Measurements from ENCODE around the gene ADI1.
"Not testable (repeated sequence)": the region's sequence is repeated elsewhere in the genome, so short reads cannot be mapped to it uniquely, and the experiment has no call there.

The ADI1 gene

DNA sequence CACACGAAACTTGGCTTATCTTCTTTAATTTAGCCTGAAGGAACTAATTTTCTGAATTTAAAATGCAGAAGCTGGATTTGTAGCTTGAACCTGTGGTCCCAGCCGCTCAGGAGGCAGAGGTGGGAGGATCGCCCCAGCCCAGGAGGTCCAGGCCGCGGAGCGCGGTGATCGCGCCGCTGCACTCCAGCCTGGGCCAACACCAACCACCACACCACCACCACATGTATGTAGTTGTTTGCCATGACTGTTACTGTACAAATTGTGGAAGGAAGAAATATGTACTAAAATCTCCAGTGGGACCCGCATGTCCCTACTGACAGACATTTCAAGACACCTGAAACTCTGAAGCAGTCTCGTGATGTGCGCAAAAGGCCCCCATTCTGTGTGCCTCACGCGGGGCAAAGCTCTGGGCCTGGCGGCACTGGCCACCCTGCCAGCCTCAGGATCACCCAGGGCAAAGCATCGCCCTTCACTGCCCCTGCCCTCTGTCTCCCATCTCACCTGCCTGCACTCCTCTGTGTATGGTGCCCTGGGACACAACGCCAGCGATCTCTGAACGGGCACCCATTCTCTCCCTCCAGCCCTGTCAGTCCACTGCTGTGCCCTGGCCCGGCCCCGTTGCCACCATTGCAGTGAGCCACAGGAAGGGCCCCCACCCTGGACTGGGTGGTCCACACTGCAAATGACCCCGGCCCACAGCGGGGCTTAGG lies 10.1 kb upstream of the ADI1 start:
- DNase-seq (ENCODE audit: low read depth), result no peak

DNA sequence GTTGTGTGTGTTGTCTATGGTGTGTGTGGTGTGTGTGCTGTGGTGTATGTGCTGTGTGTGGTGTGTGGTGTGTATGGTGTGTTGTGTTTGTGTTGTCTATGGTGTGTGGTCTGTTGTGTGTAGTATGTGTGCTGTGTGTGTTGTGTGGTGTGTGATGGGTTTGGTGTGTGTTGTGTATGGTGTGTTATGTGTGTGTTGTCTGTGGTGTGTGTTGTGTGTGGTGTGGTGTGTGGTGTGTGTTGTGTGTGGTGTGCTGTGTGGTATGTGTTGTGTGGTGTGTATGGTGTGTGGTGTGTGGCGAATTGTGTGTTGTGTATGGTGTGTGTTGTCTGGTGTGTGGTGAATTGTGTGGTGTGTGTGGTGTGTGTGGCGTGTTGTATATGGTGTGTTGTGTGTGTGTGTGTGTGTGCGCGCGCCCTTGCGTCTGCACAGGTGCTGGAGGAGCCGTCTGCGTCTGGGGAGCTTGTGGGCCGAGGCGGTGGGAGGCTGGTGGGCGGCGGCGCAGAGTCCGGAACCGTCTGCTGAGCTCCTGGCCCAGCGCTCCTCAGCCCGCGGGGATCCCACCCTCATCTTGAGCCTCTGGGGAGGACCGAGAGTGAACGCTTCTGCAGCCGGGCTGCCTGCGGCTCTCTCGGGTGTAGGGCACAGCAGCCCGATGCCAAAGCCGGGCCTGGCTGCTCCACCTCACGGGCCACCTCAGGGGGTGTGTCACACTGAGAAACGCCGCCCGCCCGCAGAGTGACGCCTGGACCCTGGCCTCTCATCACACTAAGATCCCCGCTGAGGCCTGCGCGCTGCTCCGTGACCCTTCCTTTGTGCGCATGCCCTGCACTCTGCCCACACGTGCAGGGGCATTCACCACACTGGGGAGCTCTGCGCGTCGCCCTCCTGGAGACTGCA lies 8.8 kb upstream of the ADI1 start:
- DNase-seq (ENCODE audit: low read depth), result no peak

- no peak for DNase-seq (ENCODE audit: low read depth)
Observed at GRCh38 chr2:3526871-3527270, 7.5 kb upstream of the ADI1 start.

DNA sequence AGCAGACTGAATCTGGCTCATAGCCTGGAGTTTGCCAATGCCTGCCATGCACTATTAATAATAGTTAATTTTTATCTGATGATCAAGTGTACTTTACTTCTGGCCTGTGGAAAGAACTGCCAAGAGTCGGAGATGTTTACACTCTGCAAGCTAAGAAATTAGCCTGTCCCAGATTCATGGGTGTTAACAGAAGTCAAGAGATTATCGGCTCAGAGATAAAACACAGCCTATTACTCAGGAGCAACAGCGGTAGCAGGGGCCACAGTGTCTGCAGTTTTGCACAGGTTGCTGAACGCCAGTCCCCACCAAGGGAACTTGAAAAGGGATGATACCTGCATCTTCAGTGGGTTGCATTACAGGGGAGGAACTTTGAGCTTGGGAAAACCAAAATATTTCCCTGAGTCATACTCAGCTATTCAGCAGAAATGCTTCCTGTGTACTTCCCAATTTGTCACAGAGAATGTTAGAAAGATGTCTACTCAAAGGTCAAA lies 4.3 kb upstream of the ADI1 start:
- DNase-seq (ENCODE audit: low read depth), result no peak

DNA sequence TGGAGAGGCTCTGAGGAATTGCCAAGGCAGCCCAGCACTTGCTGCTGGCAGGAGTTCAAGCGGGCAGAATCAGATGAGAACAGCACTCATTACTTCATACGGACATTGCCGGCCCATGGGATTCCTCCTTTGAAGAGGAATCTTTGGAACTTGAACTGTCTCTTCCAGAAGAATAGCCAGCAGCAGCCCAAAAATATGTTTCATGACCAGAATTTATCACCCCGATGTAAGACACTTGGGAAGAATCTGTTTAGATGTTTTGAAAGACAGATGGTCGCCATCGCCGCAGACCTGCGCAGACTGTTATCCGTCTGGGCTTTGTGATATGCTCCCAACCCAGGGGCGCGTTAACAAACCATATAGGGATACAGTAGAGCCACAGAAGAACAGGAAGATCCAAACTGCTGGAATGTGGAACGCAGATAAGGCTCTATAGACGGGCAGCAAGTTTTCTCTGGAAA lies 3.7 kb upstream of the ADI1 start:
- no peak for DNase-seq (ENCODE audit: low read depth)

DNA sequence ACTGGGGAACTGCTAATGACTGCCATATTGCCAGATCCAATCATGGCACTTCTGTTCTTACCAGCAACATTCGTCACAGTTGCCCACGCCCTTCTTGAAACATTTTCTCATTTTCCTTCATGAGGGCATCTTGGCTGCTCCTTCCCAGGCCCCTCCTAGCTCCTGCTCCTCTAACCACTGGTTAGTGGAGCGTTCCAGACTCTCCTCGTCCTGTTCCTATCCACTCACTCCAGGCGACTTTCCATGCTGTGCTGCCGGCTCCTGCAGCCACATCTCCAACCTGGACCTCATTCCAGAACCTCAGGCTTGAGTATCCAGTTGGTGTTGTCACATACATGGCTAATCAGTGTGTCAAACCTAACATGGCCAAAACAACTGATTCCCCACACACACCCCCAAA lies 1.3 kb upstream of the ADI1 start:
- no peak for DNase-seq (ENCODE audit: low read depth)

- DNase-seq (ENCODE audit: low read depth), result peak; percentile 98
Observed at GRCh38 chr2:3518496-3519254, 656 bp downstream of the ADI1 start.

GRCh38 chr2:3517948-3518495 lies 1.3 kb downstream of the ADI1 start:
- no peak for DNase-seq (ENCODE audit: low read depth)

- DNase-seq (ENCODE audit: low read depth), result no peak
Observed at GRCh38 chr2:3516831-3517230, 2.5 kb downstream of the ADI1 start.

- not testable (repeated sequence) for DNase-seq (ENCODE audit: low read depth)
Observed at GRCh38 chr2:3515438-3515837, 3.9 kb downstream of the ADI1 start.

- DNase-seq (ENCODE audit: low read depth), result no peak
Observed at GRCh38 chr2:3513026-3513810, 6.1 kb downstream of the ADI1 start.

- DNase-seq (ENCODE audit: low read depth), result no peak
Observed at GRCh38 chr2:3512086-3512485, 7.2 kb downstream of the ADI1 start.

GRCh38 chr2:3505771-3506170 lies 13.6 kb downstream of the ADI1 start:
- DNase-seq (ENCODE audit: low read depth), result no peak

- no peak for DNase-seq (ENCODE audit: low read depth)
Observed at GRCh38 chr2:3504741-3505140, 14.6 kb downstream of the ADI1 start.

- no peak for DNase-seq (ENCODE audit: low read depth)
Observed at GRCh38 chr2:3503483-3503882, 15.8 kb downstream of the ADI1 start.

DNA sequence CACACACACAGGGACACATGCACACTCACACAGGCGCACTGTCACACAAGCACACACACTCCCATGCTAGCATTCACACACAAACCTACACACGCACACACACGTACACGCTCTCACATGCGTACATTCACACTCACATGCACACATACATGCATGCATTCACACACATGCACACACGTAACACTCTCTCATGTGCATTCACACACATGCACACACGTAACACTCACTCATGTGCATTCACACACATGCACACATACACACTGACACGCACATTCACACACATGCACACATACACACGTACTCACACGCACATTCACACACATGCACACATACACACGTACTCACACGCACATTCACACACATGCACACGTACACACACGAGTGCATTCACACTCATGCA lies 16.3 kb downstream of the ADI1 start:
- no peak for DNase-seq (ENCODE audit: low read depth)

GRCh38 chr2:3500326-3500899 lies 18.9 kb downstream of the ADI1 start:
- DNase-seq (ENCODE audit: low read depth), result no peak

DNA sequence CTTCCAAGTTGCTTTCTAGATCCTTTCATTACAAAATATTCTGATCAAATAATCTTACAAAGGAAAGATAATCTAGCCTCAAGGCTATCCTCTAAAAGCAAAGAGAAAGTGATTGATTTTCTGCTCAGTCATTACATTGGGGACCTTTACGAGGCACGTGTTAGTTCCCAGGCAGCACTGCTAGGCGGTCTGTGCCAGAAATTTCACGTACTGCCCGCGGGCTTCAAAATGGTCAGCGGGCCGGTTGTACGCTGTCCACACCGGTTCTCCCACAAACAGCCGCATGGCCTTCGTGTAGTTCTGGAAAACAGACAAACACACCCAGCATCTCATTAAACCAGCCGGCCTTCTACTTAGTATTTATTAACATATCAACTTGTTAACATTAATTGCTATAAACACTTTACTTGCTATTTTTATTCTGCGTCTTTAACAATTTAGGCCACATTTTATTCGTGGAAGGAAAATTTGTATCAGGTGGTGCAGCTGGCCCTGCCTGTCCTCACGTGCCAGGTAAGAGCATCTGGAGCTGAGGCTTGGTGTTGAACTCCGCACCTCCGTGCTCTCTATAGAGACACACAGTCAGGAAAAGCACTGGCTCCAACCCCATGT lies 20.4 kb downstream of the ADI1 start:
- DNase-seq (ENCODE audit: low read depth), result no peak

DNA sequence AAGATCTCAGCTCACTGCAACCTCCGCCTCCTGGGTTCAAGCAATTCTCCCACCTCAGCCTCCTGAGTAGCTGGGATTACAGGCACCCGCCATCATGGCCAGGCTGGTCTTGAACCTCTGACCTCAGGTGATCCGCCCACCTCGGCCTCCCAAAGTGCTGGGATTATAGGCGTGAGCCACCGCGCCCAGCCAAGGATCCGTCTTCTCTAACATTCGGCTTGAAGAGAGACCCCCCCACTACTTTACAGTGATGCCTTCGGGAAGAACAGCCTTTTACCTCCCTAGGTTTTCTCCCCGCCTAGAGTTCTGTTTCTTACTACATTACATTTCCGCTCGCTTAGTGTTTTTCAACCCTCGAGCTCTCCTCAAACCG lies 22.6 kb downstream of the ADI1 start:
- DNase-seq (ENCODE audit: low read depth), result not testable (repeated sequence)

DNA sequence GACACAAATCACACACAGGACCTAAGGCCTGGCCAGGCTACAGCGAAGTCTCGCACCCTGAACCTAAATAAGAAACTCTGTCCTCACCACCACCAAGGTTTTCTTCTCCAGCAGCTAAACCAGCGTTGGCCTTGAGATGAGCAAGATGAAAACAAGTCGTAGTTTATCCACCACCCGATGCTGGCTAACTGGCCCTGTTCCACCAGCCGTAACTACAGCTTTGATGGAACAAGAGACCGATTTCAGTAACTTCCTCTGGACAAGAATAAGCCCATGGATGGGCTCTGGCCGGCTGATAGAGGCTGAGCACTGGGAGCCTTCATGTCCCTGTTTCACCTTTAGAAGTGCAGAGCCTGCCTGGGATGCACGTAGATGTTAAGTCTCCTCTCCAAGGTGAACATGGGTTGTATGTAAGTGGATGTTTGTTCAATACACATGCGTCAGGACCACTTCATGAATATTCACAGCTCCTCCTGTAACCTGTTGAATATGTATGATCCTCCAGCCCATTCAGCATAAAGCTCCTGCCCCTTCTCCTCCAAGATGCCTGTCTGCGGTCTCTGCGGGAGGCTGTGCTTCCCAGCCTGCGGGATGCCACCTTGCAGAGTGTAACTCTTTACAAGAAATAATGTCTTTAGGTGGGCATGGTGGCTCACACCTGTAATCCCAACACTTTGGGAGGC lies 24.2 kb downstream of the ADI1 start:
- no peak for DNase-seq (ENCODE audit: low read depth)
